HAP-1 (cell line): ENCODE results near the gene OSGIN1.
A peak's percentile ranks its signal among the peaks of the same experiment; 100 is the strongest.

ENCODE experiments used
- DNase-seq, 2 experiments: peaks; one replicate each; pipeline ENCODE4 v3.0.0-alpha.2; 2016 to 2020; ENCODE audit warnings: low spot score in 2 of 2
- H3K27me3 ChIP-seq: fragments of 250-450 bp; sonication (Bioruptor Pico); 2 replicates; pipeline ENCODE4 v1.5.1; 2020; ENCODE audit warnings: low read depth, mild to moderate bottlenecking, moderate library complexity
- H3K36me3 ChIP-seq: fragments of 250-450 bp; sonication (Bioruptor Pico); replicated peaks from 2 replicates; pipeline ENCODE4 v1.5.1; 2020; ENCODE audit warnings: mild to moderate bottlenecking
- H3K4me1 ChIP-seq: fragments of 250-450 bp; sonication (Bioruptor Pico); 2 replicates; pipeline ENCODE4 v1.5.1; 2020; ENCODE audit warnings: mild to moderate bottlenecking
- H3K4me3 ChIP-seq: fragments of 250-450 bp; sonication (Bioruptor Pico); 2 replicates; pipeline ENCODE4 v1.5.1; 2020; ENCODE audit warnings: mild to moderate bottlenecking, moderate library complexity
- H3K9me3 ChIP-seq: fragments of 250-450 bp; sonication (Bioruptor Pico); 2 replicates; pipeline ENCODE4 v1.5.1; 2020; ENCODE audit warnings: mild to moderate bottlenecking, moderate library complexity
- in situ Hi-C: fragments of 300-500 bp; cut with MboI; formaldehyde crosslinking; loops from 3 replicates; pipeline ENCODE4 v1.14.3; 2020; ENCODE audit warnings: low sequenced_read_pairs, inconsistent platforms, mixed read lengths

The OSGIN1 gene

GRCh38 chr16:83963277-83964119 lies 10.5 kb downstream of the OSGIN1 start:
- no peak overlapping the region for H3K4me3 ChIP-seq
- DNase-seq, result no peak
- H3K4me1 ChIP-seq, result no peaks in the 10 kb centered on the region
- H3K9me3 ChIP-seq, result no peaks in the 10 kb centered on the region
- no peaks in the 10 kb centered on the region for H3K27me3 ChIP-seq
- H3K36me3 ChIP-seq, result peaks cover 9% of the 10 kb centered on the region
- in situ Hi-C loops, result loop anchor here (10.0 kb wide), 1 partner anchor 521 kb away; no protein-coding TSS in a partner anchor

DNA sequence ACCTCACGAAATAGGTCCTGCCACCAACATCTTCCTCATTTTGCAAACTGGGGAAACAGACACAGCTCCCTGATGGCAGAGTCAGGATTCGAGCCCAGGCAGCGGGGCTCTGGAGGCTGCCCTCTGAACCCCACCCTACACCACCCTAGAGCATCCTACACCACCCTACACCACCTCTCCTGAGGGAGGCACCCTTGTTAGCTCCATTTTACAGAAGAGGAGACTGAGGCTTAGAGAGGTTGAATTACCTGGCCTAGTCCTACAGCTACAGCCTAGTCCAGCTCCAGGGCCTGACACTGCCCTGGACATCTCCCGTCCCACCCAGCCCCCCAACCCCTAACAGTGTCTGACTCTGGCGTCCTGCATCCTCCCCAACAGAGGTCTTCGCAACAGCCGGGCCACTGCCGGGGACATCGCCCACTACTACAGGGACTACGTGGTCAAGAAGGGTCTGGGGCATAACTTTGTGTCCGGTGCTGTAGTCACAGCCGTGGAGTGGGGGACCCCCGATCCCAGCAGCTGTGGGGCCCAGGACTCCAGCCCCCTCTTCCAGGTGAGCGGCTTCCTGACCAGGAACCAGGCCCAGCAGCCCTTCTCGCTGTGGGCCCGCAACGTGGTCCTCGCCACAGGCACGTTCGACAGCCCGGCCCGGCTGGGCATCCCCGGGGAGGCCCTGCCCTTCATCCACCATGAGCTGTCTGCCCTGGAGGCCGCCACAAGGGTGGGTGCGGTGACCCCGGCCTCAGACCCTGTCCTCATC lies 11.8 kb downstream of the OSGIN1 start:
- DNase-seq, result no peak
- in situ Hi-C loops, result loop anchor here (10.0 kb wide), 1 partner anchor 520 kb away; no protein-coding TSS in a partner anchor

DNA sequence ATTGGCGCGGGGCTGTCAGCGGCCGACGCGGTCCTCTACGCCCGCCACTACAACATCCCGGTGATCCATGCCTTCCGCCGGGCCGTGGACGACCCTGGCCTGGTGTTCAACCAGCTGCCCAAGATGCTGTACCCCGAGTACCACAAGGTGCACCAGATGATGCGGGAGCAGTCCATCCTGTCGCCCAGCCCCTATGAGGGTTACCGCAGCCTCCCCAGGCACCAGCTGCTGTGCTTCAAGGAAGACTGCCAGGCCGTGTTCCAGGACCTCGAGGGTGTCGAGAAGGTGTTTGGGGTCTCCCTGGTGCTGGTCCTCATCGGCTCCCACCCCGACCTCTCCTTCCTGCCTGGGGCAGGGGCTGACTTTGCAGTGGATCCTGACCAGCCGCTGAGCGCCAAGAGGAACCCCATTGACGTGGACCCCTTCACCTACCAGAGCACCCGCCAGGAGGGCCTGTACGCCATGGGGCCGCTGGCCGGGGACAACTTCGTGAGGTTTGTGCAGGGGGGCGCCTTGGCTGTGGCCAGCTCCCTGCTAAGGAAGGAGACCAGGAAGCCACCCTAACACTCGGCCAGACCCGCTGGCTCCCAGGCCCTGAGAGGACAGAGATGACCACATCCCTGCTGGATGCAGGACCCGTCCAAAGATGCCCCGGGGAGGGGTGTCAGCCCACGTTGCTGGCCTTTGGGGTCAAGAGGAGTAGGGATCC lies 12.6 kb downstream of the OSGIN1 start:
- H3K36me3 ChIP-seq, result no peaks in the 10 kb centered on the region; the same call in 1 of the 2 replicates
- no peak for DNase-seq
- H3K4me1 ChIP-seq, result no peaks in the 10 kb centered on the region
- H3K27me3 ChIP-seq, result no peaks in the 10 kb centered on the region
- no peaks in the 10 kb centered on the region for H3K9me3 ChIP-seq
- no peak overlapping the region for H3K4me3 ChIP-seq
- in situ Hi-C loops, result loop anchor here (10.0 kb wide), 1 partner anchor 519 kb away; no protein-coding TSS in a partner anchor

More for the DNA sequence above, 11.8 kb downstream of the OSGIN1 start:
- H3K27me3 ChIP-seq, result no peaks in the 10 kb centered on the region
- H3K36me3 ChIP-seq, result peaks cover 2% of the 10 kb centered on the region; the same call in 1 of the 2 replicates
- H3K9me3 ChIP-seq, result no peaks in the 10 kb centered on the region
- no peak overlapping the region for H3K4me3 ChIP-seq
- no peaks in the 10 kb centered on the region for H3K4me1 ChIP-seq

GRCh38 chr16:83966153-83966696 lies 13.2 kb downstream of the OSGIN1 start:
- Histone ChIP-seq H3K4me3 (no peak overlapping the region), H3K27me3 (no peaks in the 10 kb centered on the region), H3K36me3 (no peaks in the 10 kb centered on the region; the same call in 1 of the 2 replicates), H3K9me3 (no peaks in the 10 kb centered on the region), H3K4me1 (no peaks in the 10 kb centered on the region)
- DNase-seq, result no peak
- in situ Hi-C loops, result loop anchor here (10.0 kb wide), 1 partner anchor 519 kb away; no protein-coding TSS in a partner anchor

DNA sequence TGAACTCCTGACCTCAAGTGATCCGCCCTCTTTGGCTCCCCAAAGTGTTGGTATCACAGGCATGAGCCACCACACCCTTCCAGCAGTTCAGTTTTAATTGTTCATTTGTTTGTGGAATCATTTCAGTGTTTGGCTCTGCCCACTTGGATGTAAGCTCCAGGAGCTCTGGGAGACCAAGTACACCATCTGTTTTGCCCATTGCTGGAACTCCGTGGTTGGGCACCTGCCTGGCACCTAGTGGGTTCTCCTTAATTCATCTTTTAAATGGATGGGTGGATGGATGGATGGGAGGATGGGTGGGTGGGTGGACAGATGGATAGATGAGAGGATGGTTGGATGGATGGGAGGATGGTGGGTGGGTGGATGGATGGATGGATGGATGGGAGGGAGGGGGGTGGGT lies 14.1 kb downstream of the OSGIN1 start:
- H3K9me3 ChIP-seq, result no peaks in the 10 kb centered on the region
- DNase-seq, result no peak
- no peaks in the 10 kb centered on the region for H3K4me1 ChIP-seq
- H3K36me3 ChIP-seq, result no peaks in the 10 kb centered on the region; the same call in 1 of the 2 replicates
- in situ Hi-C loops, result loop anchor here (10.0 kb wide), 1 partner anchor 518 kb away; no protein-coding TSS in a partner anchor
- H3K27me3 ChIP-seq, result no peaks in the 10 kb centered on the region
- H3K4me3 ChIP-seq, result no peak overlapping the region

GRCh38 chr16:83967838-83968305 lies 14.8 kb downstream of the OSGIN1 start, which contains the start of gene NECAB2:
Gene NECAB2 (plus strand): TSS chr16:83968244. CDS start chr16:83968649, 405 bp downstream.
- no peaks in the 10 kb centered on the region for H3K9me3 ChIP-seq
- DNase-seq, result peak in 1 of 2 experiments; percentile 76
- H3K27me3 ChIP-seq, result no peaks in the 10 kb centered on the region
- no peaks in the 10 kb centered on the region; the same call in 1 of the 2 replicates for H3K36me3 ChIP-seq
- in situ Hi-C loops, result loop anchor here (10.0 kb wide), 1 partner anchor 517 kb away; no protein-coding TSS in a partner anchor
- H3K4me1 ChIP-seq, result no peaks in the 10 kb centered on the region
- H3K4me3 ChIP-seq, result peak within 1 kb of the TSS; percentile 16

- in situ Hi-C loops, result loop anchor here (10.0 kb wide), 1 partner anchor 516 kb away; no protein-coding TSS in a partner anchor
- no peaks in the 10 kb centered on the region for H3K9me3 ChIP-seq
- H3K4me1 ChIP-seq, result no peaks in the 10 kb centered on the region
- H3K36me3 ChIP-seq, result no peaks in the 10 kb centered on the region; the same call in 1 of the 2 replicates
- peak overlapping the region; percentile 16 for H3K4me3 ChIP-seq
- H3K27me3 ChIP-seq, result no peaks in the 10 kb centered on the region
- DNase-seq, result no peak
Observed at GRCh38 chr16:83968306-83968851, 15.3 kb downstream of the OSGIN1 start.

DNA sequence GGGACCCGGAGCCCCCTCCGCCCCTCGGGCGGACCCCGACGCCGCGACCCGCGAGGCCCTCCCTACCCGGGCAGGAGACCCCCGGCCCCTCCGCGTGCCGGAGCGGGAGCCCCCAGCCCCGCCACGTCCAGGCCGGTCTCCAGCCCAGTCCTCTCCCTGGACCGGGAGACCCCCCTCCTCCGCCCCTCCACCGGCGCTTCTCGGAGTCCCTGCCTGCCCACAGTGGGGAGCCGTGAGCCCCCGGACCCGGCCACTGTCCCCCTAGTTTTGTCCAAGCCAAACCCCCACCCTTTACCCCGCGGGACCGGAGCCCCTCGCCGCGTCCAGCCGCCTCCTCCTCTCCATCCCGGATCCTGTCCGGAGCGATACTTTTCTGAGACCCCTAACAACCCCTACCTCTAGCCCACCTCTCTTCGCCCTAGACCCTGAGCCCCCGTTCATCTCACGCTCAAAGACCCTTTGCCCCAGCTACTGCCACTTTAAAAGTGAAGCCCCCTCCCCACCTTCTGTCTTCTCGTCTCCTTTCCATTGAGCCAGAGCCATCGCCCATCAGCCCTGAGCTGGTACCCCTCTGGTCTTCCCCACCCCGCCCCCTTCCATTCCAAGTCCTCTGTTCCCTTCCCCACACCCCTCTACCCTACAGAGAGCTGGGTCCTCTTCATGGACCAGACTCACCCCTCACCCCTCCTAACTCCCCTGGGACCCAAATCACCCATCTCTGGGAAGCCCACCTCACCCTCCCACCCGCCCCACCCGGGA lies 16.0 kb downstream of the OSGIN1 start:
- DNase-seq, result no peak
- Histone ChIP-seq H3K36me3 (no peaks in the 10 kb centered on the region), H3K27me3 (no peaks in the 10 kb centered on the region), H3K4me3 (peak overlapping the region; percentile 6; the same call in 1 of the 2 replicates), H3K4me1 (no peaks in the 10 kb centered on the region), H3K9me3 (no peaks in the 10 kb centered on the region)
- in situ Hi-C loops, result loop anchor here (10.0 kb wide), 1 partner anchor 516 kb away; no protein-coding TSS in a partner anchor

GRCh38 chr16:83969771-83970429 lies 16.9 kb downstream of the OSGIN1 start:
- no peaks in the 10 kb centered on the region for H3K36me3 ChIP-seq
- no peaks in the 10 kb centered on the region for H3K4me1 ChIP-seq
- no peaks in the 10 kb centered on the region for H3K27me3 ChIP-seq
- DNase-seq, result no peak
- in situ Hi-C loops, result loop anchor here (10.0 kb wide), 2 partner anchors 75 to 515 kb away; partner anchors contain the start of gene SLC38A8
- H3K4me3 ChIP-seq, result no peak overlapping the region
- H3K9me3 ChIP-seq, result no peaks in the 10 kb centered on the region

DNA sequence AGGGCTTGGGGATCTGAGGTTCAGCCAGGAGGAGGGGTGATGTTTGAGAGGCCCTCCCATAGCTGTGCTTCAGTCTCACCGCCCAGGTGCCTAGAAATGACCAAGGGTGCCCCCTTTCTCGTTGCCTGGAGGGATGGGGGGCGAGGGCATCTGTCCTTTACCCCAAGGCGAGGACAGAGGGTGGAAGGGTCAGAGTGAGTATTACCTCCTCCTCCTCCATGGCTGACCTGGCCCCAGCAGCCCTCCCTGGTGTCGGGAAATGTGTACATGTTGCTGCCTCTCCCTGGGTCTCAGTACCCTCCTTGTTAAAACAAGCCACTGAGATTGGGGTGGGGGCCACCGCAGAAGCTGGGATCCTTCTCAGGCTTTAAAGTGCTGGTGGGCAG lies 17.4 kb downstream of the OSGIN1 start:
- Histone ChIP-seq H3K27me3 (no peaks in the 10 kb centered on the region), H3K36me3 (no peaks in the 10 kb centered on the region), H3K9me3 (no peaks in the 10 kb centered on the region), H3K4me3 (no peak overlapping the region), H3K4me1 (no peaks in the 10 kb centered on the region)
- no peak for DNase-seq
- in situ Hi-C loops, result loop anchor here (10.0 kb wide), 1 partner anchor 74 kb away; the partner anchor contains the start of gene SLC38A8
